Measurements from ENCODE around the gene ZNF569. TPM values are rescaled to one million over a fixed set of nuclear protein-coding genes. Genes with fewer than 3 reads are reported as not detected.

ZNF569 gene
- polyA plus RNA-seq, 3 donors = 0.79 to 1.2 (median 0.83) TPM

DNA sequence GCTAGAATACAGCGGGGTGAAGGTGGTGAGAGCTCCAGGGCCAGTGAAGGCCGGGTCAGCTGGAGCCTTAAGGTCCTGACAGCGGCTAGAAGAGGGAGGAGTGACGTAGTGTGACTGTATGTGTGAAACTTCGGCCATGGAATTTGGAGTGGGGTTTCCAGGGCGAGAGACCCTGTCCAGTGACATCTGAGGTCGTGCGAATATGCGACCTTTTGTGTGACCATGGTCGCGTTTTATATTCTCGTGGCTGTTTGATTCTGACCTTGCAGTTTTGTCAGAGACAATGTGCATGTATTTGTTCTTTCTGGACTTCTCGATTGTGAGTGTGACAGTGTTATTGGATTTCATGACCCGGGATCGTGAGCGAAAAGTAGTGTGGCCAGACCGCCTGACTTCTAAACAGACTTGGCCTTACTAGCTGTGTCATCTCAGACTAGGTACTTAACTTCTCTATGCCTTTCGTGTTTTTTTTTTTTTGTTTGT lies 405 bp upstream of the ZNF569 start:
- TF ChIP-seq, protein P1, sequence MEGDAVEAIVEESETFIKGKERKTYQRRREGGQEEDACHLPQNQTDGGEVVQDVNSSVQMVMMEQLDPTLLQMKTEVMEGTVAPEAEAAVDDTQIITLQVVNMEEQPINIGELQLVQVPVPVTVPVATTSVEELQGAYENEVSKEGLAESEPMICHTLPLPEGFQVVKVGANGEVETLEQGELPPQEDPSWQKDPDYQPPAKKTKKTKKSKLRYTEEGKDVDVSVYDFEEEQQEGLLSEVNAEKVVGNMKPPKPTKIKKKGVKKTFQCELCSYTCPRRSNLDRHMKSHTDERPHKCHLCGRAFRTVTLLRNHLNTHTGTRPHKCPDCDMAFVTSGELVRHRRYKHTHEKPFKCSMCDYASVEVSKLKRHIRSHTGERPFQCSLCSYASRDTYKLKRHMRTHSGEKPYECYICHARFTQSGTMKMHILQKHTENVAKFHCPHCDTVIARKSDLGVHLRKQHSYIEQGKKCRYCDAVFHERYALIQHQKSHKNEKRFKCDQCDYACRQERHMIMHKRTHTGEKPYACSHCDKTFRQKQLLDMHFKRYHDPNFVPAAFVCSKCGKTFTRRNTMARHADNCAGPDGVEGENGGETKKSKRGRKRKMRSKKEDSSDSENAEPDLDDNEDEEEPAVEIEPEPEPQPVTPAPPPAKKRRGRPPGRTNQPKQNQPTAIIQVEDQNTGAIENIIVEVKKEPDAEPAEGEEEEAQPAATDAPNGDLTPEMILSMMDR (IDR thresholded peaks at IDR 0.05) = no peak
- peak overlapping the region; percentile 89 for H3K4me2 ChIP-seq (replicated peaks; ENCODE audit: extremely low read depth, low read length, poor library complexity, severe bottlenecking)
- peaks cover 34 to 48% of the 10 kb centered on the region in 2 donors for H3K9me3 ChIP-seq (replicated peaks in 1 of 2; ENCODE audit: control insufficient read depth in 1 of 2, insufficient read depth in 1 of 2, low read length in 2 of 2)
- H3K27ac Mint-ChIP-seq = peak overlapping the region; percentile 67 to 95 (median 90)
- DNase-seq = peak in 1 of 3 donors; percentile 0
- H3K27ac ChIP-seq (ENCODE audit: low read depth in 1 of 2, low read length in 2 of 2) = peak overlapping the region; percentile 74 to 86
- H3K4me1 Mint-ChIP-seq = peaks cover 30% of the 10 kb centered on the region
- intact Hi-C loops (cut with micrococcal nuclease) = loop anchor here (2.0 to 10.0 kb wide), 8 partner anchors 95 to 783 kb away; partner anchors contain the start of genes ZNF527 (in 2 of the 2), ZNF345 (in 1 of the 2), ZNF383 (in 1 of the 2) and ZNF567 (in 1 of the 2)
- 50% methylated on average over 16 of the region's 18 CpGs for WGBS (ENCODE audit: insufficient coverage)
- no peaks in the 10 kb centered on the region for H3K27me3 ChIP-seq (ENCODE audit: control insufficient read depth in 2 of 2, insufficient read depth in 2 of 2, low read length in 2 of 2)
- H3K36me3 ChIP-seq (replicated peaks in 1 of 2; ENCODE audit: control insufficient read depth in 1 of 2, insufficient read depth in 2 of 2, low read length in 2 of 2) = peaks cover 5 to 37% of the 10 kb centered on the region in 2 donors
- H2AFZ ChIP-seq (ENCODE audit: insufficient read depth, low read depth, low read length, poor library complexity, severe bottlenecking) = peak overlapping the region; percentile 97
- peak overlapping the region; percentile 96 to 98 for H3K4me3 Mint-ChIP-seq
- peaks cover 12 to 18% of the 10 kb centered on the region in 2 donors for H3K36me3 Mint-ChIP-seq
- H4K20me1 ChIP-seq (ENCODE audit: insufficient read depth, low read length) = no peaks in the 10 kb centered on the region
- no peaks in the 10 kb centered on the region for H3K27me3 Mint-ChIP-seq (ENCODE audit: low read depth in 3 of 3)
- H3K4me3 ChIP-seq (replicated peaks in 1 of 3; ENCODE audit: low read depth in 2 of 3, low read length in 3 of 3) = peak overlapping the region; percentile 45 to 98 (median 64)
- peaks cover 26 to 33% of the 10 kb centered on the region in 2 donors for H3K4me1 ChIP-seq (ENCODE audit: control insufficient read depth in 1 of 2, insufficient read depth in 2 of 2, low read length in 2 of 2)
- H3K9me3 Mint-ChIP-seq = peaks cover 16 to 46% (median 26%) of the 10 kb centered on the region in 7 donors
- peak overlapping the region; percentile 76 for H3K9ac ChIP-seq (ENCODE audit: insufficient read depth, low read length, poor library complexity, severe bottlenecking)
- no peaks in the 10 kb centered on the region for H3K79me2 ChIP-seq (ENCODE audit: insufficient read depth, low read length)

DNA sequence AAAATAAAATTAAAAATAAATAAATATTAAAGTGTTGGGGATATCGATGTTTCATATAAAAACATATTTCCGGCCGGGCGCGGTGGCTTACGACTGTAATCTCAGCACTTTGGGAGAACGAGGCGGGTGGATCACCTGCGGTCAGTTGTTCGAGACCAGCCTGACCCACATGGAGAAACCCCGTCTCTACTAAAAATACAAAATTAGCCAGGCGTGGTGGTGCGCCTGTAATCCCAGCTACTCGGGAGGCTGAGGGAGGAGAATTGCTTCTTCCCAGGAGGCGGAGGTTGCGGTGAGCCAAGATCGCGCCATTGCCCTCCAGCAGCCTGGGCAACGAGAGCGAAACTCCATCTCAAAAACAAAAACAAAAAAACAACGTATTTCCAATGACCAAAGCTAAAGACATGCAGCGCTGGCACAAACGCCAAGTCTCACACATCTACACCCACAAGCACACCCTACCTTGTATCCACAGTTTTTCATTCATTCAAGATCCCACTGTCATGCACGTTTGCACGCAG lies 907 bp downstream of the ZNF569 start:
- Histone ChIP-seq H3K79me2 (ENCODE audit: insufficient read depth, low read length) (no peaks in the 10 kb centered on the region), H3K36me3 (replicated peaks in 1 of 2; ENCODE audit: control insufficient read depth in 1 of 2, insufficient read depth in 2 of 2, low read length in 2 of 2) (peaks cover 5 to 38% of the 10 kb centered on the region in 2 donors), H4K20me1 (ENCODE audit: insufficient read depth, low read length) (no peaks in the 10 kb centered on the region), H3K27me3 (ENCODE audit: control insufficient read depth in 2 of 2, insufficient read depth in 2 of 2, low read length in 2 of 2) (no peaks in the 10 kb centered on the region), H3K27ac (ENCODE audit: low read depth in 1 of 2, low read length in 2 of 2) (peak overlapping the region; percentile 74 to 86), H3K4me1 (ENCODE audit: control insufficient read depth in 1 of 2, insufficient read depth in 2 of 2, low read length in 2 of 2) (peaks cover 26 to 33% of the 10 kb centered on the region in 2 donors), H3K4me2 (replicated peaks; ENCODE audit: extremely low read depth, low read length, poor library complexity, severe bottlenecking) (peak overlapping the region; percentile 89), H3K4me3 (replicated peaks in 1 of 3; ENCODE audit: low read depth in 2 of 3, low read length in 3 of 3) (peak overlapping the region; percentile 45 to 98 (median 64)), H3K9me3 (replicated peaks in 1 of 2; ENCODE audit: control insufficient read depth in 1 of 2, insufficient read depth in 1 of 2, low read length in 2 of 2) (peaks cover 29 to 48% of the 10 kb centered on the region in 2 donors), H3K9ac (ENCODE audit: insufficient read depth, low read length, poor library complexity, severe bottlenecking) (peak overlapping the region; percentile 76), H2AFZ (ENCODE audit: insufficient read depth, low read depth, low read length, poor library complexity, severe bottlenecking) (peak overlapping the region; percentile 97)
- peak overlapping the region; percentile 96 to 98 for H3K4me3 Mint-ChIP-seq
- 5% methylated on average over 12 of the region's 25 CpGs for WGBS (ENCODE audit: insufficient coverage)
- peaks cover 30% of the 10 kb centered on the region for H3K4me1 Mint-ChIP-seq
- TF ChIP-seq, protein P1 (IDR thresholded peaks at IDR 0.05) = no peak
- no peaks in the 10 kb centered on the region for H3K27me3 Mint-ChIP-seq (ENCODE audit: low read depth in 3 of 3)
- H3K27ac Mint-ChIP-seq = peak overlapping the region in 6 of 7 donors; percentile 67 to 95 (median 90)
- intact Hi-C loops (cut with micrococcal nuclease) = loop anchor here (2.0 to 10.0 kb wide), 8 partner anchors 94 to 782 kb away; partner anchors contain the start of genes ZNF527 (in 2 of the 2), ZNF345 (in 1 of the 2), ZNF383 (in 1 of the 2) and ZNF567 (in 1 of the 2)
- H3K9me3 Mint-ChIP-seq = peaks cover 16 to 46% (median 26%) of the 10 kb centered on the region in 7 donors
- peaks cover 12 to 18% of the 10 kb centered on the region in 2 donors for H3K36me3 Mint-ChIP-seq
- DNase-seq = no peak

Data from CD14-positive monocyte (primary cell).